HG03196 (cell line): ENCODE measurements around the gene C19orf12.

Source experiments
- ATAC-seq: cut with Tn5 transposase; IDR thresholded peaks from one replicate; pipeline ENCODE4 v1.9.1; 2021; ENCODE audit not compliant: unreplicated experiment

C19orf12 gene

DNA sequence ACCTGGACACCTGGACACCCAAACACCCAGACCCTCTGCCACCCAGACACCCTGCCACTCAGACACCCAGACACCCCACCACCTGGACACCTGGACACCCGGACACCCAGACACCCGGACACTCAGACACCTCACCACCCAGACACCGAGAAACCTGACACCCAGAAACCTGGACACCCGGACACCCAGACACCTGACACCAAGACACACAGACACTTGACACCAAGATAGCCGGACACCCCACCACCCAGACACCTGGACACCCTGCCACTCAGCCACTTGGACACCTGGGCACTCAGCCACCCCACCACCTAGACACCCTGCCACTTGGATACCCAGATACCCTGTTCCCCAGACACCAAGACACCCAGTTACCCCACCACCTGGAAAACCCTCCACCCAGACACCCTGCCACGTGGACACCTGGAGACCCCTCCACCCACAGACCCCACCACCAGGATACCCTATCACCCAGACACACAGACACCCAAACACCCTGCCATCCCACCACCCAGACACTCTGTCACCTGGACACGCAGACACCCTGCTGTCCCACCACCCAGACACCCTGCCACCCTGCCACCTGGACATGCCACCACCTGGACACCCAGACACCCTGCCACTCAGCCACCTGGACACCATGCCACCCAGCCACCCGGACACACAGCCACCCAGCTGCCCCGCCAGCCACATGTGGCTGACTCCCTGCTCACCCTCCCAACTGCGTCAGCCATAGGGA lies 17.4 kb downstream of the C19orf12 start:
- ATAC-seq: no peak

DNA sequence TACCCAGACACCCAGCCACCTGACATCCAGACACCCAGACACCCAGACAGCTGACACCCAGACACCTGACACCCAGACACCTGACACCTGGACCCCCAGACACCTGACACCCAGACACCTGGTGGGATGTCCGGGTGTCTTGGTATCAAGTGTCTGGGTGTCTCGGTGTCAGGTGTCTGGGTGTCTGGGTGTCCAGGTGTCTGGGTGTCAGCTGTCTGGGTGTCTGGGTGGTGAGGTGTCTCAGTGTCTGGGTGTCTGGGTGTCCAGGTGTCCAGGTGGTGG lies 18.6 kb downstream of the C19orf12 start:
- ATAC-seq: no peak

- no peak for ATAC-seq
These were observed 19.1 kb downstream of the C19orf12 start for GRCh38 chr19:29695765-29696564.

GRCh38 chr19:29694669-29695627 lies 20.1 kb downstream of the C19orf12 start:
- peak; percentile 91 for ATAC-seq

GRCh38 chr19:29694161-29694560 lies 20.9 kb downstream of the C19orf12 start:
- no peak for ATAC-seq

DNA sequence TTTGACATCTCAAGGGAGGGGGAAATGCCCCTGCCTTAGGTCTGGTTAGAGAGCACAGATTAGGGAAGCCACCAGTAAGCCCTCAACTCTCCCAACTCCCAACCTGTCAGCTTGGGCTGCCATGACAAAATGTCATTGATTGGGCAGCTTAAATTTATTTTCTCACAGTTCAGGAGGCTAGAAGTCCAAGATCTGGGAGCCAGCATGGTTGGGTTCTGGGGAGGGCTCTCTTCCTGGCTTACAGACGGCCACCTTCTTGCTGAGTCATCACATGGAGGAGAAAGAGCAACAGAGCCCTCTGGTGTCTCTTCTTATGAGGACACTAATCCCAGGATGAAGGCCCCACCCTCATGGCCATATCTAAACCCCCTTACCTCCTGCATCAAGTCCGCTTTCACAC lies 24.2 kb downstream of the C19orf12 start:
- ATAC-seq: no peak

DNA sequence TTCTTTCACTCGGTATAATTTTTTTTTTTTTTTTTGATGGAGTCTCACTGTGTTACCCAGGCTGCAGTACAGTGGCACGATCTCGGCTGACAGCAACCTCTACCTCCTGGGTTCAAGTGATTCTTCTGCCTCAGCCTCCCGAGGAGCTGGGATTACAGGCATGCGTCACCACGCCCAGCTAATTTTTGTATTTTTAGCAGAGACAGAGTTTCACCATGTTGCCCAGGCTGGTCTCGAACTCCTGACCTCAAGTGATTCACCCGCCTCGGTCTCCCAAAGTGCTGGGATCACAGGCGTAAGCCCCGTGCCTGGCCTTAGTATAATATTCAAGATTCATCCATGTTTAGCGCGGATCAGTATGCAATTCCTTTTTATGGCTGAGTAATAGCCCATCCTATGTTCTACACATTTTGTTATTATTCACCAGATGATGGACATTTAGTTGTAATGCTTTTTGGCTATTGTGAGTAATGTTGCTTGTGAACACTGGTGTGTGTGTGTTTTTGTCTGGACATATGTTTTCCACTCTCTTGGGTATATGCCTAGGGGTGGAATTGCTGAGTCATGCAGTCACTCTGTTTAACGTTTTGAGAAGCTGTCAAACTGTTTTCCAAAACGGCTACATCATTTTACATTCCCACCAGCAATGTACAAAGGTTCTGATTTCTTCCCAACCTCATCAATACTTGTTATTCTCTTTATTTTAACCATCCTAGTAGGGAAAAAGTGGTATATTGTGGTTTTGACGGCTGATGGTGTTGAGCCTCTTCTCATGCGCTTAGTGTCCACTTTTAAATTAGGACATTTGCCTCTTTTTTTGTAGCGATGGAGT lies 26.9 kb downstream of the C19orf12 start:
- ATAC-seq: no peak

GRCh38 chr19:29687244-29687896 lies 27.7 kb downstream of the C19orf12 start:
- no peak for ATAC-seq

GRCh38 chr19:29686285-29686805 lies 28.7 kb downstream of the C19orf12 start:
- no peak for ATAC-seq

DNA sequence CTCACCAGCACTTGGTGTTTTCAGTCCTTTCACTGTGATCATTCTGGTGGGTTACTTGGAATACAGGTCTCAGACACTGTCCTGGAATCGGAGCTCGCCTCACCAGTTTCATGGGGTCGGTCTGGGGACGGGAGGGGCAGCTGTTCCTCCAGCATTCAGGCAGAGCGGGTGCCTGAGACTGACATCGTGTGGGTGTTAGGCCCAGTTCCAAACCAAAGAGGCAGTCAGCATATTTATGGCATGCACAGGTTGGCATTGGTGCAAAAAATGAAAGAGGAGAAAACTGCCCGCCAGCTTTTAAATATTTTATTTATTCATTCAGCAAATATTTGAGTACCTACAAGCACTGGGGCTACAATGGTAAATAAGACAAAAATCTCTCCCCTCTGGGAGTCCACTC lies 29.7 kb downstream of the C19orf12 start:
- no peak for ATAC-seq

DNA sequence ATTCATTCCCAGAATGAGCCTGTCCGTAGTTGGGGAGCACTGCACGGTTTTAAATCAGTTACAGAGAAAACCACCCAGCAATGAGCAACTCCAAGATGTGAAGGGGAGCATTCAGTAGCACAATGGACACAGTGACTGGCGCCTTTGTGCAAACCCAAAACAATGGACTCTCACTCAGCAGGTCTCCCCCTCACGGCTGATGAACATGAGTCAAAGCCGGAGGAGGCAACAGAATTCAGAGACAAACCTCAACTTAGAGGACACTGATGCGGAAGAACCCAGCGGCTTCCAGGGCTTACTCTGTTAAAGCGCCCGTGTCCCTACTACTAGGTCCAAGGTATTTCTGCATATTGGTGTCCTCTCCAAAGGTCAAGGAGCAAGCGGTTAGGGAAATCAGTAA lies 32.1 kb downstream of the C19orf12 start:
- no peak for ATAC-seq

DNA sequence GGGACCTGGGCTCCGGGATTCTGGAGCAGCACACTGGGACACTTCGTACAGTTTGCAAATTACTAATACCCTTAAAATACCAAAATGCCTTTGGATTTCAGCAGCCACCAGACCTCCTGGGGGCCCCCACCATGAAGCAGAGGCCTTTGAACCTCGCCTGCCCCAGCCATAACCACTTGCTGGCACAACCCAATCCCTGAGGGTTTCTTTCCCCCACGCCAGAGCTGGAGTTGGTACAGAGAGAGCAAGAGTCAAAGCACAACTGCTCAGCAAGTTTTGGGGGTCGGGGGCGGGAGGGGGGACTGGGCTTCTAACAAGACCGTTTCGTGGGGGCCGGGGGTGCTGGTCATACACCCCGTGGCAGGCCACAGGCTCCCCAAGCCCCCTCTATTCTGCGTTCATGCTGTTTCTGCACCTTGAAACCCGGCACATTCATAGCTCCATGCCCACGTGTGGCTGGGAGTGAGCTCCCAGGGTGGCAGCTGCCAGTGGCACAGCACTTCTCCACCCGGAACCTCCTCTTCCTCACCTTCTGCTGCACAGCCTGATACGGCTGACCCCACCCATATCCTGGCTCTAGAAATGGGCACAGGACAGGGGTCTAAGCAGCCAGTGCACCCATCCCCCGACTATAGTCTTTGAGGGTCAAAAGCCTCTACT lies 32.7 kb downstream of the C19orf12 start:
- no peak for ATAC-seq

DNA sequence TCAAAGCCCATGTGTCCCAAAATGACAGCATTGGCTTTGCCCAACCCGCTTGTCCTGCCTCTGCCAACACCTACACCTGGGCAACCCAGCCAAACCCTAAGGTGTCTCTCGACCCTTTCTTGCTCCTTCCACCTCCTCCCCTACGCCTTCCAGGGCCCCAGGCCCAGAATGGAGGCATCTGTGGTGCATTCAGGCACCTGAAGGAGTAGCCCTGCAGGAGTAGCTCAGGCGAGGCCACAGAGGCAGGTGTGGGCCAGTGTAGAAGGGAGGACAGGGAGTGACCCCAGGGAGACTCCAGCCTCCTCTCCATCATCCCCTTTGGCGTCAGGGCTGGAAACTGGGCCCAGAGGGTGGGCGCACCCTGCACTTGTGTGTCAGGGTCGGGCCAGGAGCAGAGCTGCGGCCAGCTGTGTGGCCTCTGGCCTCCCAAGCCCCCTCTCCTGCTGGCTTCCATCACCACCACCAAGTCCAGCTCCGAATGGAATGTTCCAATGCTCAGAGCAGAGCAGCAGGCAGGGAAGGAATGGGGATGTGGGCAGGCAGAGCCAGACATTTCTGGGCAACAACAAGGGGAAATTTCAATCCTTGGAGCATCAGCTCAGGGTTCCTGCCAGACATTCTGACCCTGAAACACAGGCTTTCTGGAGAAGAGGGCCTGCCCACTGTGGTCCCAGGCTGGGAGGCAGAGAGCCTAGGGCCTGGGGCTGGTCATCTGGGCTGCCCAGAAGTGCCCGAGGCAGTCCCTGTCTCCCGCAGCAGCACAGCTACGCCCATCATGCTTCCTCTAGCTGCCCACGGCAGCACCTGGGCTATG lies 33.4 kb downstream of the C19orf12 start:
- no peak for ATAC-seq

- no peak for ATAC-seq
These were observed 34.1 kb downstream of the C19orf12 start for GRCh38 chr19:29680937-29681336.

DNA sequence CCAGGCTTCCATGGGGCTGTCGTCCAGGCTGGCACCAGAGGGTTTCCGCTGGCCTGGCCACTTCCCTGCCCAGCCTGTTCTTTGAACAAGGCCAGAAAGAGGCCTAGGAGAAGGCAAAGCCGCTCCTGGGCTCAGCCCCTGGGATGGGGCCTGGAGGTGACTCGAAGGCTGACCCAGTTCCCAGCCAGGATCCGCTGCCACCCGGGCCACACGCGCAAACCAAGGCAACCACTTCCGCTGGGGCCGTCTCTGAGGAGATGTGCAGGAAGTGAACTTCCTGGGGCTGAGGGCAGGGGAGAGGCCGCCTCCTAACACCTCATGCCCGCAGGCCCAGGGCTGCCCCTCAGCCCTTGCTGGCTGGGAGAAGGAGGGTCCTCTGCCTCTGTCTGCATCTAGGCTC lies 34.6 kb downstream of the C19orf12 start:
- ATAC-seq: peak; percentile 69

- ATAC-seq: no peak
These were observed 35.4 kb downstream of the C19orf12 start for GRCh38 chr19:29679598-29680210.

DNA sequence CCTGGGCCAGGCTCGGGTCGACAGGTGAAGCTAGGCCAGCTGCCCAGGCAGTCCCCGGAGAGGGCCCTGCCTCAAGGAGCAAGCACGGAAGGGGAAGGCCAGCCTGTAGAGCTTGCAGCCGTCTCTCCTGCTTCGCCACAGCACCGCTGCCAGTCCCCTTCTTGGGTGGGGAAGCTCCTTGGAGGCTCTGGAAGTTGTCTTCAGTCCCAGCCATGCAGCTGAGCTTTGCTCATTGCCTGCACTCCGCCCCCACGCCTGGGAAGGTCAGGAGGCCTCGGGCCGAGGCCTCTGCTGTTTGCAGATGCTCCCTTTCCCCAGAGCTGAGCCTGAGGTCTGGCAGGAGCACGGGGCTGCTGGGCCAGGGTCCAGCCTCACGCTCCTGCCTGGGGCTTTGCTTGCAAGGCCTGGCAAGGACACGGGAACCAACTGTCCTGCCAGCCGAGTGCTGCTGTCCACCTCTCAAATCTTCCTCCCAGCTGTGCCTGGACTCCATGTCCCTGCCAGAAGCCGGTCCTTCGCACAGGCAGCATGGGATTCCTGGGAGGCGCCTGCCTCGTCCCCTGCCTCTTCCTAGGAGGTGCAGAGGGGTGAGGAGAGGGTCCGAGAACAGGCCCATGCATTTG lies 36.5 kb downstream of the C19orf12 start:
- ATAC-seq: no peak
